ENCODE results near the gene LRRC41. TPM values are rescaled to one million over a fixed set of nuclear protein-coding genes. Genes with fewer than 3 reads are reported as not detected.
A peak's percentile ranks its signal among the peaks of the same experiment; 100 is the strongest.

LRRC41 gene
- total and polyA plus RNA-seq, 2 of the 13 experiments (the other 11 are each of a cell fraction or from before 2014, with no cell fraction given): 48.1 to 53.6 TPM

DNA sequence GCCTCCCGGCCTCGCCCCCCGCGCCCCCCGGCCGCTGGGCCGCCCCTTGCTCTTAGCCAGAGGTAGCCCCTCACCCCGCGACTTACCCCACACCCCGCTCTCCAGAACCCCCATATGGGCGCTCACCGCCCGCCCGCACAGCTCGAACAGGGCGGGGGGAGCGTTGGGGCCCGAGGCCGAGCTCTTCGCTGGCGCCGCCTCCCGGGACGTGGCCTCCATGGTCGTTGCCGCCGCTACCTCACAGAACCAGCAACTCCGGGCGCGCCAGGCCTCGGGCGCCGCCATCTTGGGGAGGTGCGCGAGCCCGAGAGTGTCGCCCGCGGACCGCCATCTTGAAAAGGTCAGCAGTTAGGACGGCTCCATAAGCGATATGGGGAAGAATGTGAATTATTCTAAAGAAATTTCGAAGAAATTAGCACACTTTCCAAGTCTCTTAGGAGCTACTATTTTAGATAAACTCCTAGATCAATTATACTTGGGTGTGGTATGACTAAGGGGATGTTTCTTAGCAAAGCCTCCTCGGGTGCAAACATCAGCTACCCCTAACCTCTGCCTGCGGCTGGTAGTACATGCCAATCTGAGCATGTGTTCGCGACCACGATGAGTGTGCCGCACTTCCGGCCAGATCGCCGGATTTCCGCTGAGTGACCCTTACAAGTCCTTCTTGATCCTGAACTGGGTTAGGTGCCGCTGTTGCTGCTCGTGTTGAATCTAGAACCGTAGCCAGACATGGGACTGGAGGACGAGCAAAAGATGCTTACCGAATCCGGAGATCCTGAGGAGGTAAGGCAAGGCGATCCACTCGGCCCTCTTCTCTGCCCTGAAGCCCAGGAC, at the start of gene LRRC41, which contains the start of gene UQCRH (continued):
- TF ChIP-seq ZFP90 (CRISPR knock-in tag; IDR thresholded peaks at IDR 0.05; ENCODE audit: borderline replicate concordance) (peak; percentile 24; the same call in 1 of the 2 replicates), RAD21 (CRISPR knock-in tag; IDR thresholded peaks at IDR 0.05) (no peak), SRSF4 (IDR thresholded peaks at IDR 0.05; ENCODE audit: low read depth, low read length, poor library complexity, severe bottlenecking) (no peak), NAIF1 (CRISPR knock-in tag; IDR thresholded peaks at IDR 0.05; ENCODE audit: borderline replicate concordance) (no peak), JDP2 (CRISPR knock-in tag; IDR thresholded peaks at IDR 0.05; ENCODE audit: borderline replicate concordance) (no peak; the same call in 1 of the 2 replicates), ZNF772 (CRISPR knock-in tag; IDR thresholded peaks at IDR 0.05) (no peak; the same call in 1 of the 2 replicates), RARA (CRISPR knock-in tag; IDR thresholded peaks at IDR 0.05) (peak; percentile 28; the same call in 1 of the 2 replicates), MTA1 (CRISPR knock-in tag; IDR thresholded peaks at IDR 0.05; ENCODE audit: borderline replicate concordance) (no peak), EP300 (IDR thresholded peaks at IDR 0.05; ENCODE audit: low read depth in 2 of 2, low read length in 2 of 2) (0 out of 4 replicates have a peak, but pooled peaks of 1 of the 2 experiments have one; percentile 5), EP300 (CRISPR knock-in tag; IDR thresholded peaks at IDR 0.05; ENCODE audit: borderline replicate concordance) (no peak; the same call in 1 of the 2 replicates), ZNF563 (CRISPR knock-in tag; IDR thresholded peaks at IDR 0.05) (no peak), GATAD2A (CRISPR knock-in tag; IDR thresholded peaks at IDR 0.05) (no peak), ZNF556 (CRISPR knock-in tag; IDR thresholded peaks at IDR 0.05; ENCODE audit: borderline replicate concordance) (peak; percentile 37; the same call in 1 of the 2 replicates), SRSF1 (optimal IDR thresholded peaks at IDR 0.05; ENCODE audit: low read depth, low read length) (no peak), MLLT10 (CRISPR knock-in tag; IDR thresholded peaks at IDR 0.05) (no peak)
- TF ChIP-seq, protein P1, sequence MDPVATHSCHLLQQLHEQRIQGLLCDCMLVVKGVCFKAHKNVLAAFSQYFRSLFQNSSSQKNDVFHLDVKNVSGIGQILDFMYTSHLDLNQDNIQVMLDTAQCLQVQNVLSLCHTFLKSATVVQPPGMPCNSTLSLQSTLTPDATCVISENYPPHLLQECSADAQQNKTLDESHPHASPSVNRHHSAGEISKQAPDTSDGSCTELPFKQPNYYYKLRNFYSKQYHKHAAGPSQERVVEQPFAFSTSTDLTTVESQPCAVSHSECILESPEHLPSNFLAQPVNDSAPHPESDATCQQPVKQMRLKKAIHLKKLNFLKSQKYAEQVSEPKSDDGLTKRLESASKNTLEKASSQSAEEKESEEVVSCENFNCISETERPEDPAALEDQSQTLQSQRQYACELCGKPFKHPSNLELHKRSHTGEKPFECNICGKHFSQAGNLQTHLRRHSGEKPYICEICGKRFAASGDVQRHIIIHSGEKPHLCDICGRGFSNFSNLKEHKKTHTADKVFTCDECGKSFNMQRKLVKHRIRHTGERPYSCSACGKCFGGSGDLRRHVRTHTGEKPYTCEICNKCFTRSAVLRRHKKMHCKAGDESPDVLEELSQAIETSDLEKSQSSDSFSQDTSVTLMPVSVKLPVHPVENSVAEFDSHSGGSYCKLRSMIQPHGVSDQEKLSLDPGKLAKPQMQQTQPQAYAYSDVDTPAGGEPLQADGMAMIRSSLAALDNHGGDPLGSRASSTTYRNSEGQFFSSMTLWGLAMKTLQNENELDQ (CRISPR knock-in tag; IDR thresholded peaks at IDR 0.05; ENCODE audit: borderline replicate concordance): no peak
- TF ChIP-seq, protein P2, sequence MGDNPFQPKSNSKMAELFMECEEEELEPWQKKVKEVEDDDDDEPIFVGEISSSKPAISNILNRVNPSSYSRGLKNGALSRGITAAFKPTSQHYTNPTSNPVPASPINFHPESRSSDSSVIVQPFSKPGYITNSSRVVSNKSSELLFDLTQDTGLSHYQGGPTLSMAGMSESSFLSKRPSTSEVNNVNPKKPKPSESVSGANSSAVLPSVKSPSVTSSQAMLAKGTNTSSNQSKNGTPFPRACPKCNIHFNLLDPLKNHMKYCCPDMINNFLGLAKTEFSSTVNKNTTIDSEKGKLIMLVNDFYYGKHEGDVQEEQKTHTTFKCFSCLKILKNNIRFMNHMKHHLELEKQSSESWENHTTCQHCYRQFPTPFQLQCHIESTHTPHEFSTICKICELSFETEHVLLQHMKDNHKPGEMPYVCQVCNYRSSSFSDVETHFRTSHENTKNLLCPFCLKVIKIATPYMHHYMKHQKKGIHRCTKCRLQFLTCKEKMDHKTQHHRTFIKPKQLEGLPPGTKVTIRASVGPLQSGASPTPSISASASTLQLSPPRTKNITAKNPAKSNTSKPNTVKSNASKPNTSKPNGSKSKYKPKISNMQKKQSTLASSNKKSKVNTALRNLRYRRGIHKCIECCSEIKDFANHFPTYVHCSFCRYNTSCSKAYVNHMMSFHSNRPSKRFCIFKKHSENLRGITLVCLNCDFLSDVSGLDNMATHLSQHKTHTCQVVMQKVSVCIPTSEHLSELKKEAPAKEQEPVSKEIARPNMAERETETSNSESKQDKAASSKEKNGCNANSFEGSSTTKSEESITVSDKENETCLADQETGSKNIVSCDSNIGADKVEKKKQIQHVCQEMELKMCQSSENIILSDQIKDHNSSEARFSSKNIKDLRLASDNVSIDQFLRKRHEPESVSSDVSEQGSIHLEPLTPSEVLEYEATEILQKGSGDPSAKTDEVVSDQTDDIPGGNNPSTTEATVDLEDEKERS (CRISPR knock-in tag; IDR thresholded peaks at IDR 0.05): no peak
- TF ChIP-seq, protein P3, sequence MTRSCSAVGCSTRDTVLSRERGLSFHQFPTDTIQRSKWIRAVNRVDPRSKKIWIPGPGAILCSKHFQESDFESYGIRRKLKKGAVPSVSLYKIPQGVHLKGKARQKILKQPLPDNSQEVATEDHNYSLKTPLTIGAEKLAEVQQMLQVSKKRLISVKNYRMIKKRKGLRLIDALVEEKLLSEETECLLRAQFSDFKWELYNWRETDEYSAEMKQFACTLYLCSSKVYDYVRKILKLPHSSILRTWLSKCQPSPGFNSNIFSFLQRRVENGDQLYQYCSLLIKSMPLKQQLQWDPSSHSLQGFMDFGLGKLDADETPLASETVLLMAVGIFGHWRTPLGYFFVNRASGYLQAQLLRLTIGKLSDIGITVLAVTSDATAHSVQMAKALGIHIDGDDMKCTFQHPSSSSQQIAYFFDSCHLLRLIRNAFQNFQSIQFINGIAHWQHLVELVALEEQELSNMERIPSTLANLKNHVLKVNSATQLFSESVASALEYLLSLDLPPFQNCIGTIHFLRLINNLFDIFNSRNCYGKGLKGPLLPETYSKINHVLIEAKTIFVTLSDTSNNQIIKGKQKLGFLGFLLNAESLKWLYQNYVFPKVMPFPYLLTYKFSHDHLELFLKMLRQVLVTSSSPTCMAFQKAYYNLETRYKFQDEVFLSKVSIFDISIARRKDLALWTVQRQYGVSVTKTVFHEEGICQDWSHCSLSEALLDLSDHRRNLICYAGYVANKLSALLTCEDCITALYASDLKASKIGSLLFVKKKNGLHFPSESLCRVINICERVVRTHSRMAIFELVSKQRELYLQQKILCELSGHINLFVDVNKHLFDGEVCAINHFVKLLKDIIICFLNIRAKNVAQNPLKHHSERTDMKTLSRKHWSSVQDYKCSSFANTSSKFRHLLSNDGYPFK (CRISPR knock-in tag; IDR thresholded peaks at IDR 0.05; ENCODE audit: borderline replicate concordance): peak; percentile 62; the same call in 1 of the 2 replicates
- TF ChIP-seq, protein P4, sequence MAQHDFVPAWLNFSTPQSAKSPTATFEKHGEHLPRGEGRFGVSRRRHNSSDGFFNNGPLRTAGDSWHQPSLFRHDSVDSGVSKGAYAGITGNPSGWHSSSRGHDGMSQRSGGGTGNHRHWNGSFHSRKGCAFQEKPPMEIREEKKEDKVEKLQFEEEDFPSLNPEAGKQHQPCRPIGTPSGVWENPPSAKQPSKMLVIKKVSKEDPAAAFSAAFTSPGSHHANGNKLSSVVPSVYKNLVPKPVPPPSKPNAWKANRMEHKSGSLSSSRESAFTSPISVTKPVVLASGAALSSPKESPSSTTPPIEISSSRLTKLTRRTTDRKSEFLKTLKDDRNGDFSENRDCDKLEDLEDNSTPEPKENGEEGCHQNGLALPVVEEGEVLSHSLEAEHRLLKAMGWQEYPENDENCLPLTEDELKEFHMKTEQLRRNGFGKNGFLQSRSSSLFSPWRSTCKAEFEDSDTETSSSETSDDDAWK (CRISPR knock-in tag; IDR thresholded peaks at IDR 0.05): no peak
